ENCODE results near the gene ATP6V1D.

GRCh38 chr14:67313153-67313552 lies 46.5 kb downstream of the ATP6V1D start:
- no peak for TF ChIP-seq FOXP2 (optimal IDR thresholded peaks at IDR 0.05; ENCODE audit: borderline replicate concordance, extremely low read depth, extremely low read length, insufficient read depth)
- TF ChIP-seq POLR2AphosphoS5 (IDR thresholded peaks at IDR 0.05; ENCODE audit: low read depth, low read length): no peak
- no peak for TF ChIP-seq REST (IDR thresholded peaks at IDR 0.05; ENCODE audit: insufficient read depth in 1 of 2, low read depth in 2 of 2, low read length in 2 of 2)
- no peak for TF ChIP-seq TAF1 (IDR thresholded peaks at IDR 0.05; ENCODE audit: borderline replicate concordance, insufficient read depth, low read length)

Measured in PFSK-1 (cell line).